Measurements from ENCODE around the gene AGRP. TPM values are rescaled to one million over a fixed set of nuclear protein-coding genes. Genes with fewer than 3 reads are reported as not detected.

The AGRP gene
- total RNA-seq, 1 experiment from 2014 or later: not detected

GRCh38 chr16:67451704-67452435, 31.5 kb downstream of the AGRP start:
- in situ Hi-C loops (cut with HindIII; ENCODE audit: low pct_unique_long_range_greater_than_20kb, low sequenced_read_pairs): no loop called here
- DNase-seq (ENCODE audit: low read depth): no peak

GRCh38 chr16:67451061-67451703, 32.2 kb downstream of the AGRP start:
- in situ Hi-C loops (cut with HindIII; ENCODE audit: low pct_unique_long_range_greater_than_20kb, low sequenced_read_pairs): no loop called here

GRCh38 chr16:67449739-67450138, 33.6 kb downstream of the AGRP start:
- no peak for DNase-seq (ENCODE audit: low read depth)
- in situ Hi-C loops (cut with HindIII; ENCODE audit: low pct_unique_long_range_greater_than_20kb, low sequenced_read_pairs): no loop called here

More at GRCh38 chr16:67451061-67451703, 32.2 kb downstream of the AGRP start:
- DNase-seq (ENCODE audit: low read depth): no peak

GRCh38 chr16:67449336-67449735, 34.0 kb downstream of the AGRP start:
- in situ Hi-C loops (cut with HindIII; ENCODE audit: low pct_unique_long_range_greater_than_20kb, low sequenced_read_pairs): no loop called here
- DNase-seq (ENCODE audit: low read depth): no peak

- in situ Hi-C loops (cut with HindIII; ENCODE audit: low pct_unique_long_range_greater_than_20kb, low sequenced_read_pairs): no loop called here
- no peak for DNase-seq (ENCODE audit: low read depth)
These were observed 34.8 kb downstream of the AGRP start for GRCh38 chr16:67448580-67448979.

- in situ Hi-C loops (cut with HindIII; ENCODE audit: low pct_unique_long_range_greater_than_20kb, low sequenced_read_pairs): no loop called here
- DNase-seq (ENCODE audit: low read depth): no peak
These were observed 35.8 kb downstream of the AGRP start for GRCh38 chr16:67447508-67448076.

- in situ Hi-C loops (cut with HindIII; ENCODE audit: low pct_unique_long_range_greater_than_20kb, low sequenced_read_pairs): no loop called here
- DNase-seq (ENCODE audit: low read depth): no peak
These were observed 36.3 kb downstream of the AGRP start for GRCh38 chr16:67446968-67447507.

- in situ Hi-C loops (cut with HindIII; ENCODE audit: low pct_unique_long_range_greater_than_20kb, low sequenced_read_pairs): no loop called here
- DNase-seq (ENCODE audit: low read depth): no peak
These were observed 37.1 kb downstream of the AGRP start for GRCh38 chr16:67445913-67446907.

GRCh38 chr16:67445441-67445912, 37.9 kb downstream of the AGRP start:
- no peak for DNase-seq (ENCODE audit: low read depth)
- in situ Hi-C loops (cut with HindIII; ENCODE audit: low pct_unique_long_range_greater_than_20kb, low sequenced_read_pairs): no loop called here

- in situ Hi-C loops (cut with HindIII; ENCODE audit: low pct_unique_long_range_greater_than_20kb, low sequenced_read_pairs): no loop called here
- DNase-seq (ENCODE audit: low read depth): no peak
These were observed 38.3 kb downstream of the AGRP start for GRCh38 chr16:67445126-67445426.

- in situ Hi-C loops (cut with HindIII; ENCODE audit: low pct_unique_long_range_greater_than_20kb, low sequenced_read_pairs): no loop called here
- no peak for DNase-seq (ENCODE audit: low read depth)
These were observed 38.9 kb downstream of the AGRP start for GRCh38 chr16:67444259-67445125.

GRCh38 chr16:67443265-67443664, 40.1 kb downstream of the AGRP start:
- in situ Hi-C loops (cut with HindIII; ENCODE audit: low pct_unique_long_range_greater_than_20kb, low sequenced_read_pairs): no loop called here
- no peak for DNase-seq (ENCODE audit: low read depth)

GRCh38 chr16:67442581-67443255, 40.6 kb downstream of the AGRP start:
- in situ Hi-C loops (cut with HindIII; ENCODE audit: low pct_unique_long_range_greater_than_20kb, low sequenced_read_pairs): no loop called here
- DNase-seq (ENCODE audit: low read depth): no peak

- in situ Hi-C loops (cut with HindIII; ENCODE audit: low pct_unique_long_range_greater_than_20kb, low sequenced_read_pairs): no loop called here
- DNase-seq (ENCODE audit: low read depth): no peak
These were observed 41.4 kb downstream of the AGRP start for GRCh38 chr16:67441907-67442306.

GRCh38 chr16:67441271-67441753, 42.0 kb downstream of the AGRP start:
- in situ Hi-C loops (cut with HindIII; ENCODE audit: low pct_unique_long_range_greater_than_20kb, low sequenced_read_pairs): no loop called here
- no peak for DNase-seq (ENCODE audit: low read depth)

GRCh38 chr16:67438824-67439393, 44.4 kb downstream of the AGRP start:
- in situ Hi-C loops (cut with HindIII; ENCODE audit: low pct_unique_long_range_greater_than_20kb, low sequenced_read_pairs): no loop called here
- no peak for DNase-seq (ENCODE audit: low read depth)

Data from Caki2 (cell line).